H1 (cell line): ENCODE data around the gene FZD8. TPM values are rescaled to one million over a fixed set of nuclear protein-coding genes. Genes with fewer than 3 reads are reported as not detected.

Experiments
- ASH2L ChIP-seq: fragments of 200-600, 300-600 bp; sonication (generic); IDR thresholded peaks from one replicate; pipeline ENCODE4 v1.7.1; 2017; ENCODE audit warnings: low read length
- BRCA1 ChIP-seq: IDR thresholded peaks from 2 replicates; pipeline ENCODE4 v1.6.1; 2012; ENCODE audit warnings: low read depth, low read length, improper control_type of control experiment
- EGR1 ChIP-seq: IDR thresholded peaks from 2 replicates; pipeline ENCODE4 v1.6.1; 2011; ENCODE audit warnings: low read depth, low read length, borderline replicate concordance
- HDAC6 ChIP-seq: IDR thresholded peaks from one replicate; pipeline ENCODE4 v1.7.1; 2012; ENCODE audit warnings: low read depth, mild to moderate bottlenecking, inconsistent platforms, low read length, moderate library complexity
- NANOG ChIP-seq: IDR thresholded peaks from 2 replicates; pipeline ENCODE4 v1.6.1; 2011; ENCODE audit warnings: low read length, low read depth, mild to moderate bottlenecking, inconsistent platforms; ENCODE audit not compliant: insufficient read depth, poor library complexity, severe bottlenecking
- SP1 ChIP-seq: IDR thresholded peaks from 2 replicates; pipeline ENCODE4 v1.6.1; 2011; ENCODE audit warnings: low read depth, low read length
- SP2 ChIP-seq: IDR thresholded peaks from 2 replicates; pipeline ENCODE4 v1.6.1; 2012; ENCODE audit warnings: mild to moderate bottlenecking, low read length, inconsistent platforms
- TCF12 ChIP-seq: IDR thresholded peaks from 2 replicates; pipeline ENCODE4 v1.6.1; 2011; ENCODE audit warnings: low read depth, mild to moderate bottlenecking, low read length
- polyA plus RNA-seq, 7 experiments: library from polyadenylated mRNA; depleted of rRNA in 3 of 7; stranded (reverse) in 5 of 7; unstranded in 2 of 7; fragments of >200 nt in 5 of 7; fragments of 200-250 nt in 2 of 7; gene quantifications; 1 replicate in 5 of 7; 2 replicates in 1 of 7; 4 replicates in 1 of 7; pipeline versions ENCODE4 v1.2.1 to v1.2.3, GENCODE V29; 2011 to 2013; ENCODE audit warnings: missing spikeins in 2 of 7, mixed read lengths in 2 of 7
- total RNA-seq: library from RNA; stranded (reverse); fragmentation: NEBNext Ultra II Directional; extraction: Animal tissue kit (Norgen Biotek cat#: 25700); gene quantifications from 2 replicates; pipeline ENCODE4 v1.2.1, GENCODE V29; 2021
- TF ChIP-seq, protein P1 (sequence below): fragments of 300-600 bp; sonication (generic); IDR thresholded peaks from 2 replicates; pipeline ENCODE4 v1.7.1; 2012; ENCODE audit warnings: low read length, moderate library complexity, mild to moderate bottlenecking, inconsistent platforms; ENCODE audit not compliant: insufficient replicate concordance

FZD8 gene
- total and polyA plus RNA-seq, 2 of the 8 experiments (the other 6 are each of a cell fraction or from before 2014, with no cell fraction given), result 4.8 to 7.1 TPM

DNA sequence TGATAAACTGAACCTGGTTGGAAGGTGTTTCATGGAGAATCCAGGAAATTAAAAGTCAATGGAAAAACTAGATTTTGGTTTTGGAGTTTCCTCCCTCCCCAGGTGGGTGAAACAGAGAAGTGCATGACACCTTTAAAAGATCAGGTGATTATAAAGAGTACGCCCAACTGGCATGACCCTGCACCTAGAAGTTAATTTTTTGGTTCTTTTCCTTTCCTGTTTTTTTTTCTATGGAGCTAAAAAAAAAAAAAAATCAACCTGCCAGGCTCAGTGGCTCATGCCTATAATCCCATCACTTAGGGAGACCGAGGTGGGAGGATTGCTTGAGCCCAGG is 29.0 kb downstream of the FZD8 start (continued):
- TF ChIP-seq, protein P1, sequence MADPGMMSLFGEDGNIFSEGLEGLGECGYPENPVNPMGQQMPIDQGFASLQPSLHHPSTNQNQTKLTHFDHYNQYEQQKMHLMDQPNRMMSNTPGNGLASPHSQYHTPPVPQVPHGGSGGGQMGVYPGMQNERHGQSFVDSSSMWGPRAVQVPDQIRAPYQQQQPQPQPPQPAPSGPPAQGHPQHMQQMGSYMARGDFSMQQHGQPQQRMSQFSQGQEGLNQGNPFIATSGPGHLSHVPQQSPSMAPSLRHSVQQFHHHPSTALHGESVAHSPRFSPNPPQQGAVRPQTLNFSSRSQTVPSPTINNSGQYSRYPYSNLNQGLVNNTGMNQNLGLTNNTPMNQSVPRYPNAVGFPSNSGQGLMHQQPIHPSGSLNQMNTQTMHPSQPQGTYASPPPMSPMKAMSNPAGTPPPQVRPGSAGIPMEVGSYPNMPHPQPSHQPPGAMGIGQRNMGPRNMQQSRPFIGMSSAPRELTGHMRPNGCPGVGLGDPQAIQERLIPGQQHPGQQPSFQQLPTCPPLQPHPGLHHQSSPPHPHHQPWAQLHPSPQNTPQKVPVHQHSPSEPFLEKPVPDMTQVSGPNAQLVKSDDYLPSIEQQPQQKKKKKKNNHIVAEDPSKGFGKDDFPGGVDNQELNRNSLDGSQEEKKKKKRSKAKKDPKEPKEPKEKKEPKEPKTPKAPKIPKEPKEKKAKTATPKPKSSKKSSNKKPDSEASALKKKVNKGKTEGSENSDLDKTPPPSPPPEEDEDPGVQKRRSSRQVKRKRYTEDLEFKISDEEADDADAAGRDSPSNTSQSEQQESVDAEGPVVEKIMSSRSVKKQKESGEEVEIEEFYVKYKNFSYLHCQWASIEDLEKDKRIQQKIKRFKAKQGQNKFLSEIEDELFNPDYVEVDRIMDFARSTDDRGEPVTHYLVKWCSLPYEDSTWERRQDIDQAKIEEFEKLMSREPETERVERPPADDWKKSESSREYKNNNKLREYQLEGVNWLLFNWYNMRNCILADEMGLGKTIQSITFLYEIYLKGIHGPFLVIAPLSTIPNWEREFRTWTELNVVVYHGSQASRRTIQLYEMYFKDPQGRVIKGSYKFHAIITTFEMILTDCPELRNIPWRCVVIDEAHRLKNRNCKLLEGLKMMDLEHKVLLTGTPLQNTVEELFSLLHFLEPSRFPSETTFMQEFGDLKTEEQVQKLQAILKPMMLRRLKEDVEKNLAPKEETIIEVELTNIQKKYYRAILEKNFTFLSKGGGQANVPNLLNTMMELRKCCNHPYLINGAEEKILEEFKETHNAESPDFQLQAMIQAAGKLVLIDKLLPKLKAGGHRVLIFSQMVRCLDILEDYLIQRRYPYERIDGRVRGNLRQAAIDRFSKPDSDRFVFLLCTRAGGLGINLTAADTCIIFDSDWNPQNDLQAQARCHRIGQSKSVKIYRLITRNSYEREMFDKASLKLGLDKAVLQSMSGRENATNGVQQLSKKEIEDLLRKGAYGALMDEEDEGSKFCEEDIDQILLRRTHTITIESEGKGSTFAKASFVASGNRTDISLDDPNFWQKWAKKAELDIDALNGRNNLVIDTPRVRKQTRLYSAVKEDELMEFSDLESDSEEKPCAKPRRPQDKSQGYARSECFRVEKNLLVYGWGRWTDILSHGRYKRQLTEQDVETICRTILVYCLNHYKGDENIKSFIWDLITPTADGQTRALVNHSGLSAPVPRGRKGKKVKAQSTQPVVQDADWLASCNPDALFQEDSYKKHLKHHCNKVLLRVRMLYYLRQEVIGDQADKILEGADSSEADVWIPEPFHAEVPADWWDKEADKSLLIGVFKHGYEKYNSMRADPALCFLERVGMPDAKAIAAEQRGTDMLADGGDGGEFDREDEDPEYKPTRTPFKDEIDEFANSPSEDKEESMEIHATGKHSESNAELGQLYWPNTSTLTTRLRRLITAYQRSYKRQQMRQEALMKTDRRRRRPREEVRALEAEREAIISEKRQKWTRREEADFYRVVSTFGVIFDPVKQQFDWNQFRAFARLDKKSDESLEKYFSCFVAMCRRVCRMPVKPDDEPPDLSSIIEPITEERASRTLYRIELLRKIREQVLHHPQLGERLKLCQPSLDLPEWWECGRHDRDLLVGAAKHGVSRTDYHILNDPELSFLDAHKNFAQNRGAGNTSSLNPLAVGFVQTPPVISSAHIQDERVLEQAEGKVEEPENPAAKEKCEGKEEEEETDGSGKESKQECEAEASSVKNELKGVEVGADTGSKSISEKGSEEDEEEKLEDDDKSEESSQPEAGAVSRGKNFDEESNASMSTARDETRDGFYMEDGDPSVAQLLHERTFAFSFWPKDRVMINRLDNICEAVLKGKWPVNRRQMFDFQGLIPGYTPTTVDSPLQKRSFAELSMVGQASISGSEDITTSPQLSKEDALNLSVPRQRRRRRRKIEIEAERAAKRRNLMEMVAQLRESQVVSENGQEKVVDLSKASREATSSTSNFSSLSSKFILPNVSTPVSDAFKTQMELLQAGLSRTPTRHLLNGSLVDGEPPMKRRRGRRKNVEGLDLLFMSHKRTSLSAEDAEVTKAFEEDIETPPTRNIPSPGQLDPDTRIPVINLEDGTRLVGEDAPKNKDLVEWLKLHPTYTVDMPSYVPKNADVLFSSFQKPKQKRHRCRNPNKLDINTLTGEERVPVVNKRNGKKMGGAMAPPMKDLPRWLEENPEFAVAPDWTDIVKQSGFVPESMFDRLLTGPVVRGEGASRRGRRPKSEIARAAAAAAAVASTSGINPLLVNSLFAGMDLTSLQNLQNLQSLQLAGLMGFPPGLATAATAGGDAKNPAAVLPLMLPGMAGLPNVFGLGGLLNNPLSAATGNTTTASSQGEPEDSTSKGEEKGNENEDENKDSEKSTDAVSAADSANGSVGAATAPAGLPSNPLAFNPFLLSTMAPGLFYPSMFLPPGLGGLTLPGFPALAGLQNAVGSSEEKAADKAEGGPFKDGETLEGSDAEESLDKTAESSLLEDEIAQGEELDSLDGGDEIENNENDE, result no peak
- TF ChIP-seq NANOG, result no peak
- no peak for TF ChIP-seq SP1
- no peak for TF ChIP-seq ASH2L
- TF ChIP-seq SP2, result no peak
- TF ChIP-seq HDAC6, result no peak
- no peak for TF ChIP-seq TCF12
- no peak for TF ChIP-seq EGR1
- no peak for TF ChIP-seq BRCA1
